Trophoblast cell (in vitro differentiated cells and primary cell): Measurements from ENCODE around the gene WNT6.

ENCODE experiments used
- DNase-seq, 2 donors: peaks; one replicate each; pipeline ENCODE4 v3.0.0-alpha.2; 2016
- H2AFZ ChIP-seq: 2 replicates; pipeline ENCODE4 v1.6.1; 2013; ENCODE audit warnings: low read length, moderate library complexity, mild to moderate bottlenecking; ENCODE audit not compliant: insufficient read depth, poor library complexity
- H2AK5ac ChIP-seq: 2 replicates; pipeline ENCODE4 v1.6.1; 2013; ENCODE audit warnings: mild to moderate bottlenecking, low read length
- H2BK120ac ChIP-seq: 2 replicates; pipeline ENCODE4 v1.6.1; 2013; ENCODE audit warnings: low read length, mild to moderate bottlenecking, moderate library complexity; ENCODE audit not compliant: insufficient read depth, poor library complexity
- H2BK12ac ChIP-seq: 2 replicates; pipeline ENCODE4 v1.6.1; 2013; ENCODE audit warnings: mild to moderate bottlenecking, low read length, moderate library complexity
- H2BK5ac ChIP-seq: 2 replicates; pipeline ENCODE4 v1.6.1; 2013; ENCODE audit warnings: low read length, low read depth, moderate library complexity, mild to moderate bottlenecking; ENCODE audit not compliant: poor library complexity
- H3K14ac ChIP-seq: 2 replicates; pipeline ENCODE4 v1.6.1; 2013; ENCODE audit warnings: mild to moderate bottlenecking, low read length
- H3K18ac ChIP-seq: 2 replicates; pipeline ENCODE4 v1.6.1; 2013; ENCODE audit warnings: mild to moderate bottlenecking, low read length
- H3K23ac ChIP-seq: 2 replicates; pipeline ENCODE4 v1.6.1; 2013; ENCODE audit warnings: low read length
- H3K27ac ChIP-seq: 2 replicates; pipeline ENCODE4 v1.5.1; 2013; ENCODE audit warnings: low read depth, mild to moderate bottlenecking, inconsistent platforms, low read length, moderate library complexity
- H3K27me3 ChIP-seq: 2 replicates; pipeline ENCODE4 v1.6.1; 2013; ENCODE audit warnings: inconsistent platforms, mild to moderate bottlenecking, low read length, moderate library complexity; ENCODE audit not compliant: insufficient read depth
- H3K36me3 ChIP-seq, 2 experiments: 1 replicate in 1 of 2; 2 replicates in 1 of 2; pipeline ENCODE4 v1.6.1; 2013; ENCODE audit warnings: low read length in 2 of 2, mild to moderate bottlenecking in 2 of 2, moderate library complexity in 1 of 2; ENCODE audit not compliant: insufficient read depth in 2 of 2, control insufficient read depth in 1 of 2
- H3K4ac ChIP-seq: 2 replicates; pipeline ENCODE4 v1.6.1; 2013; ENCODE audit warnings: low read depth, mild to moderate bottlenecking, low read length, moderate library complexity
- H3K4me1 ChIP-seq, 2 experiments: 1 replicate in 1 of 2; 2 replicates in 1 of 2; pipeline ENCODE4 v1.6.1; 2013; ENCODE audit warnings: low read length in 2 of 2, mild to moderate bottlenecking in 2 of 2, moderate library complexity in 1 of 2; ENCODE audit not compliant: insufficient read depth in 2 of 2, control insufficient read depth in 1 of 2
- H3K4me2 ChIP-seq: 2 replicates; pipeline ENCODE4 v1.6.1; 2013; ENCODE audit warnings: inconsistent platforms, mild to moderate bottlenecking, low read length, moderate library complexity
- H3K4me3 ChIP-seq: 2 replicates; pipeline ENCODE4 v1.5.1; 2013; ENCODE audit warnings: mild to moderate bottlenecking, low read depth, low read length, inconsistent platforms
- H3K79me1 ChIP-seq: one replicate; pipeline ENCODE4 v1.6.1; 2013; ENCODE audit warnings: low read length
- H3K79me2 ChIP-seq: 2 replicates; pipeline ENCODE4 v1.6.1; 2013; ENCODE audit warnings: low read length, mild to moderate bottlenecking; ENCODE audit not compliant: control insufficient read depth, insufficient read depth, poor library complexity
- H3K9ac ChIP-seq: 2 replicates; pipeline ENCODE4 v1.6.1; 2013; ENCODE audit warnings: mild to moderate bottlenecking, low read length
- H3K9me3 ChIP-seq: 2 replicates; pipeline ENCODE4 v1.6.1; 2013; ENCODE audit warnings: low read depth, mild to moderate bottlenecking, control low read depth, inconsistent platforms, low read length; ENCODE audit not compliant: insufficient read depth
- H4K12ac ChIP-seq: 2 replicates; pipeline ENCODE4 v1.6.1; 2013; ENCODE audit warnings: low read depth, mild to moderate bottlenecking, low read length, moderate library complexity
- H4K8ac ChIP-seq: 2 replicates; pipeline ENCODE4 v1.6.1; 2013; ENCODE audit warnings: low read depth, mild to moderate bottlenecking, low read length, moderate library complexity
- H4K91ac ChIP-seq: one replicate; pipeline ENCODE4 v1.6.1; 2013; ENCODE audit warnings: low read depth, mild to moderate bottlenecking, low read length, moderate library complexity
- WGBS: extraction: QIAGEN DNeasy Blood & Tissue Kit; methylation state at CpG from one replicate; pipeline ENCODE4 v1.1.7; 2013; ENCODE audit warnings: missing lambda C conversion rate; ENCODE audit not compliant: insufficient read length, insufficient coverage; ENCODE audit errors: extremely low coverage; 5-methylcytosine and 5-hydroxymethylcytosine counted together

WNT6 gene

GRCh38 chr2:218833023-218833609, 26.5 kb upstream of the WNT6 start:
- Histone ChIP-seq H3K27me3 (no peaks in the 10 kb centered on the region), H3K4me2 (no peak overlapping the region), H2BK5ac (no peak overlapping the region), H3K36me3 (no peaks in the 10 kb centered on the region), H3K23ac (no peak overlapping the region), H3K4me3 (no peak overlapping the region), H4K91ac (no peak overlapping the region), H2BK120ac (no peak overlapping the region), H3K9me3 (no peaks in the 10 kb centered on the region), H3K79me2 (no peaks in the 10 kb centered on the region), H3K4ac (no peak overlapping the region), H3K14ac (no peak overlapping the region), H3K18ac (no peak overlapping the region), H2AFZ (no peak overlapping the region), H3K79me1 (no peaks in the 10 kb centered on the region), H2BK12ac (no peak overlapping the region), H3K9ac (no peak overlapping the region), H4K12ac (no peak overlapping the region), H3K27ac (no peak overlapping the region), H3K4me1 (no peaks in the 10 kb centered on the region), H2AK5ac (no peak overlapping the region), H4K8ac (no peak overlapping the region)
- DNase-seq, result no peak
- no CpG with 5 or more reads among the region's 4 CpGs for WGBS

DNA sequence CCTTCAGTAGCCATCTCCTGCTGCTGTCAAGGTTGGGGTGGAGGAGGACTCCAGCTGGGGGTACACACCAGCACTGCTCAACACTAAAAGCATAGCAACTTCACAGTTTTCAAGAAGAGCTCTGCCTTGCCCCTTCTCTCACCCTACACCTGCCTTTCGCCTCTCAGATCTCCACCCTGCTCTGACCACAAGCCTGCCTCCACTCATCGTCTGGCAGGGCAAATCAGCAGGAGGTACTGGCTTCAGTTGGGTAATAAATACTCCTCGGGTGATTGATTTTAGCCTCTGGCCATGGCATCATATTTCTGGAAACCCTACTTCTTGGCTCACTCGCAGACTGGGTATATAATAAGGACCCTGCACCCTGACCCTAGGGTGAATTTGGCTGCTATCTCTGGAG, 24.9 kb upstream of the WNT6 start:
- Histone ChIP-seq H3K27ac (no peak overlapping the region), H4K8ac (no peak overlapping the region)

GRCh38 chr2:218837495-218837894, 22.1 kb upstream of the WNT6 start:
- Histone ChIP-seq H3K4me3 (no peak overlapping the region), H3K36me3 (no peaks in the 10 kb centered on the region), H2AFZ (no peak overlapping the region), H3K4me2 (no peak overlapping the region), H3K18ac (no peak overlapping the region), H4K91ac (no peak overlapping the region), H4K12ac (no peak overlapping the region), H3K4me1 (no peaks in the 10 kb centered on the region), H3K9ac (no peak overlapping the region), H2AK5ac (no peak overlapping the region), H2BK12ac (no peak overlapping the region), H3K14ac (no peak overlapping the region), H2BK5ac (no peak overlapping the region), H3K79me1 (no peaks in the 10 kb centered on the region), H3K9me3 (no peaks in the 10 kb centered on the region), H3K23ac (no peak overlapping the region), H3K27me3 (no peaks in the 10 kb centered on the region), H3K4ac (no peak overlapping the region), H3K79me2 (no peaks in the 10 kb centered on the region), H2BK120ac (no peak overlapping the region), H4K8ac (no peak overlapping the region), H3K27ac (no peak overlapping the region)
- DNase-seq, result no peak
- no CpG with 5 or more reads among the region's 2 CpGs for WGBS

More for the DNA sequence above, 24.9 kb upstream of the WNT6 start:
- no peak overlapping the region for H3K18ac ChIP-seq
- no peaks in the 10 kb centered on the region for H3K27me3 ChIP-seq
- no CpG with 5 or more reads among the region's 4 CpGs for WGBS
- H3K4me1 ChIP-seq, result no peaks in the 10 kb centered on the region
- no peak overlapping the region for H4K12ac ChIP-seq
- H2BK5ac ChIP-seq, result no peak overlapping the region
- H2BK12ac ChIP-seq, result no peak overlapping the region
- H2BK120ac ChIP-seq, result no peak overlapping the region
- no peak overlapping the region for H3K4me3 ChIP-seq
- H3K9me3 ChIP-seq, result no peaks in the 10 kb centered on the region
- H3K36me3 ChIP-seq, result no peaks in the 10 kb centered on the region
- no peak overlapping the region for H2AFZ ChIP-seq
- no peak overlapping the region for H2AK5ac ChIP-seq
- H3K79me1 ChIP-seq, result no peaks in the 10 kb centered on the region
- no peak for DNase-seq
- no peak overlapping the region for H3K23ac ChIP-seq
- H3K79me2 ChIP-seq, result no peaks in the 10 kb centered on the region
- H3K9ac ChIP-seq, result no peak overlapping the region
- no peak overlapping the region for H3K14ac ChIP-seq
- no peak overlapping the region for H3K4me2 ChIP-seq
- no peak overlapping the region for H3K4ac ChIP-seq
- no peak overlapping the region for H4K91ac ChIP-seq

- Histone ChIP-seq H3K79me1 (no peaks in the 10 kb centered on the region), H3K9me3 (no peaks in the 10 kb centered on the region), H3K27ac (no peak overlapping the region), H2BK120ac (no peak overlapping the region), H4K91ac (no peak overlapping the region), H2BK12ac (no peak overlapping the region), H3K36me3 (no peaks in the 10 kb centered on the region), H3K4me3 (no peak overlapping the region), H2AFZ (no peak overlapping the region), H3K18ac (no peak overlapping the region), H4K8ac (no peak overlapping the region), H2BK5ac (no peak overlapping the region), H3K4me2 (no peak overlapping the region), H3K14ac (no peak overlapping the region), H3K9ac (no peak overlapping the region), H3K27me3 (no peaks in the 10 kb centered on the region), H3K79me2 (no peaks in the 10 kb centered on the region), H3K23ac (no peak overlapping the region), H3K4me1 (no peaks in the 10 kb centered on the region), H4K12ac (no peak overlapping the region), H2AK5ac (no peak overlapping the region), H3K4ac (no peak overlapping the region)
- WGBS, result no CpG with 5 or more reads among the region's 4 CpGs
- no peak for DNase-seq
Observed at GRCh38 chr2:218839430-218839829, 20.2 kb upstream of the WNT6 start.
